ENCODE measurements around the gene MND1.

The MND1 gene

DNA sequence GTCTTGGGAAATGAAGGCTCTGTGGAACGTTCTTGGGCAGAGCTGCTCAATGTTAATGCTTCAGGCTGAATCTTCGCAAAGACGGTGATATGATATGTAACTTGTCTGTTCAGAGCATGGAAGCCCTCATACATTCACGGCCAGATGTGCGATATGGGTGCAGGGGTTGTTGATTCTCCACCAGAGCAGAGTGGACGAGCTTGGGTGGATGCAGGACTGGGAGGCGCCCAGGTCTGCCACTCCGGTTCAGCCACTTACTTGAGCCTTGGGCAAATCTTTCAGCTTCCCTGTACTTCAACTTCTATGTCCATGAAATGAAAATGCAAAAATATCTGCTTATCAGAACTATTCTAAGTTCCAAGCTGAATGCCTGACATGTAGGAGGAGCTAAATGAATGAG is 47.4 kb upstream of the MND1 start:
- no peaks in the 10 kb centered on the region for H3K4me1 ChIP-seq (ENCODE audit: insufficient read depth, low read length, poor library complexity, severe bottlenecking)
- H2AFZ ChIP-seq (ENCODE audit: low read length): no peak overlapping the region
- no peaks in the 10 kb centered on the region for H3K27me3 ChIP-seq (ENCODE audit: insufficient read depth, low read length, poor library complexity, severe bottlenecking)
- H3K9me2 ChIP-seq (replicated peaks; ENCODE audit: low read depth, low read length): no peaks in the 10 kb centered on the region
- peaks cover 4% of the 10 kb centered on the region; the same call in 1 of the 2 replicates for H3K36me3 ChIP-seq (ENCODE audit: insufficient read depth, low read length)
- peaks cover 3% of the 10 kb centered on the region; the same call in 1 of the 2 replicates for H3K9me3 ChIP-seq (ENCODE audit: insufficient read depth, low read depth, low read length)
- H3K4me3 ChIP-seq (ENCODE audit: low read length, poor library complexity, severe bottlenecking): no peak overlapping the region
- no peaks in the 10 kb centered on the region for H3K79me2 ChIP-seq (ENCODE audit: insufficient read depth, low read length)
- H4K20me1 ChIP-seq (ENCODE audit: insufficient read depth, low read length, poor library complexity, severe bottlenecking): no peaks in the 10 kb centered on the region
- TF ChIP-seq EZH2phosphoT487 (IDR thresholded peaks at IDR 0.05; ENCODE audit: borderline replicate concordance): no peak
- TF ChIP-seq, protein P1, sequence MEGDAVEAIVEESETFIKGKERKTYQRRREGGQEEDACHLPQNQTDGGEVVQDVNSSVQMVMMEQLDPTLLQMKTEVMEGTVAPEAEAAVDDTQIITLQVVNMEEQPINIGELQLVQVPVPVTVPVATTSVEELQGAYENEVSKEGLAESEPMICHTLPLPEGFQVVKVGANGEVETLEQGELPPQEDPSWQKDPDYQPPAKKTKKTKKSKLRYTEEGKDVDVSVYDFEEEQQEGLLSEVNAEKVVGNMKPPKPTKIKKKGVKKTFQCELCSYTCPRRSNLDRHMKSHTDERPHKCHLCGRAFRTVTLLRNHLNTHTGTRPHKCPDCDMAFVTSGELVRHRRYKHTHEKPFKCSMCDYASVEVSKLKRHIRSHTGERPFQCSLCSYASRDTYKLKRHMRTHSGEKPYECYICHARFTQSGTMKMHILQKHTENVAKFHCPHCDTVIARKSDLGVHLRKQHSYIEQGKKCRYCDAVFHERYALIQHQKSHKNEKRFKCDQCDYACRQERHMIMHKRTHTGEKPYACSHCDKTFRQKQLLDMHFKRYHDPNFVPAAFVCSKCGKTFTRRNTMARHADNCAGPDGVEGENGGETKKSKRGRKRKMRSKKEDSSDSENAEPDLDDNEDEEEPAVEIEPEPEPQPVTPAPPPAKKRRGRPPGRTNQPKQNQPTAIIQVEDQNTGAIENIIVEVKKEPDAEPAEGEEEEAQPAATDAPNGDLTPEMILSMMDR (conservative IDR thresholded peaks at IDR 0.05; ENCODE audit: low read length): no peak
- no peaks in the 10 kb centered on the region for H3F3A ChIP-seq (ENCODE audit: low read depth)
- no peak overlapping the region for H3K4me2 ChIP-seq (ENCODE audit: low read depth, low read length, poor library complexity, severe bottlenecking)
- no peak overlapping the region for H3K9ac ChIP-seq (ENCODE audit: low read depth, low read length, poor library complexity, severe bottlenecking)

DNA sequence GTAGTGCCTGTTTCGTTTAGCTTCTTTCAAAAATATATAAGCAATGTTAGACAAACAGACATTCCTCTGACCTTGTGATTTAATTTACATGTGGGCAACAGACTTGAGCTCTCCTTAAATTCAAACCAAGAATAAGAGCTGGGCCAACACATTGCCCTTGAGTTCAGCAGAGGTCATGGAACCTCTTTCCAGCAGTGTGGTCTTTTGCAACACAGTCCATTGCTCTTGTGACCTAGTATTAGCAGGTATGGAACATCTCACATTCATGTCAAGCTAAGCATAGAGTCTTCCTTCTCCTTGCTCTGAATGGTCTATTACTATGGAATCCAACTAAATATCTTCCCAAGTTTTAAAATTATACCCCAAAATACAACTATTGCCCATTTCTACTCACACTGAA is 33.7 kb upstream of the MND1 start:
- Histone ChIP-seq H3K27me3 (ENCODE audit: insufficient read depth, low read length, poor library complexity, severe bottlenecking) (no peaks in the 10 kb centered on the region), H4K20me1 (ENCODE audit: insufficient read depth, low read length, poor library complexity, severe bottlenecking) (no peaks in the 10 kb centered on the region), H3K9me2 (replicated peaks; ENCODE audit: low read depth, low read length) (no peaks in the 10 kb centered on the region), H3F3A (ENCODE audit: low read depth) (no peaks in the 10 kb centered on the region), H3K36me3 (ENCODE audit: insufficient read depth, low read length) (no peaks in the 10 kb centered on the region), H3K4me3 (ENCODE audit: low read length, poor library complexity, severe bottlenecking) (no peak overlapping the region), H3K9ac (ENCODE audit: low read depth, low read length, poor library complexity, severe bottlenecking) (no peak overlapping the region), H3K79me2 (ENCODE audit: insufficient read depth, low read length) (no peaks in the 10 kb centered on the region), H3K4me1 (ENCODE audit: insufficient read depth, low read length, poor library complexity, severe bottlenecking) (no peaks in the 10 kb centered on the region), H2AFZ (ENCODE audit: low read length) (no peak overlapping the region), H3K4me2 (ENCODE audit: low read depth, low read length, poor library complexity, severe bottlenecking) (no peak overlapping the region), H3K9me3 (ENCODE audit: insufficient read depth, low read depth, low read length) (no peaks in the 10 kb centered on the region)
- TF ChIP-seq EZH2phosphoT487 (IDR thresholded peaks at IDR 0.05; ENCODE audit: borderline replicate concordance): no peak
- TF ChIP-seq, protein P1 (conservative IDR thresholded peaks at IDR 0.05; ENCODE audit: low read length): no peak

DNA sequence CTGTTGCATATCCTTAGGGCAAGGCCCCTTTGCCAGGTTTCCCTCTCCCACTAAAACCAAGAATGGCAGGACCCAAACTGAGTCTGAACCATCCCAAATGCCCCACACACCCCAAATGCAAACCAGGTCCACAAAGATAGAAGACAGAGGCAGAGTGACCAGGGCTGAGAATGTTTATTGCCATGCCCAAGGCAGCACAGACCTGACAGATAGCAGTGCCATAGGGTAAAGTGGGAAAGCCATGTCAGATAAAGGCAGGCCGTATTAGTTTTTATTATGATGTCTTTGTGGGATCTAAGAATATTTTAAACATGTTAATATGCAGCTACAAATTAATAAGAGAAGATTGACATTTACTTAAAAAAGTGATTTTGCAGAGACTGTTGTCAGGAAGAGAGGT is 29.6 kb upstream of the MND1 start:
- Histone ChIP-seq H3K36me3 (ENCODE audit: insufficient read depth, low read length) (no peaks in the 10 kb centered on the region), H3F3A (ENCODE audit: low read depth) (no peaks in the 10 kb centered on the region)

More for the DNA sequence above, 29.6 kb upstream of the MND1 start:
- Histone ChIP-seq H3K9me2 (replicated peaks; ENCODE audit: low read depth, low read length) (no peaks in the 10 kb centered on the region), H3K9me3 (ENCODE audit: insufficient read depth, low read depth, low read length) (no peaks in the 10 kb centered on the region), H3K4me2 (ENCODE audit: low read depth, low read length, poor library complexity, severe bottlenecking) (no peak overlapping the region), H3K9ac (ENCODE audit: low read depth, low read length, poor library complexity, severe bottlenecking) (no peak overlapping the region), H4K20me1 (ENCODE audit: insufficient read depth, low read length, poor library complexity, severe bottlenecking) (no peaks in the 10 kb centered on the region), H2AFZ (ENCODE audit: low read length) (no peak overlapping the region), H3K4me1 (ENCODE audit: insufficient read depth, low read length, poor library complexity, severe bottlenecking) (no peaks in the 10 kb centered on the region), H3K4me3 (ENCODE audit: low read length, poor library complexity, severe bottlenecking) (no peak overlapping the region), H3K79me2 (ENCODE audit: insufficient read depth, low read length) (no peaks in the 10 kb centered on the region), H3K27me3 (ENCODE audit: insufficient read depth, low read length, poor library complexity, severe bottlenecking) (no peaks in the 10 kb centered on the region)
- no peak for TF ChIP-seq EZH2phosphoT487 (IDR thresholded peaks at IDR 0.05; ENCODE audit: borderline replicate concordance)
- TF ChIP-seq, protein P1 (conservative IDR thresholded peaks at IDR 0.05; ENCODE audit: low read length): no peak
